Type B pancreatic cell (in vitro differentiated cells): ENCODE measurements around the gene AFTPH. TPM values are rescaled to one million over a fixed set of nuclear protein-coding genes. Genes with fewer than 3 reads are reported as not detected.

Source experiments
- DNase-seq: peaks from one replicate; pipeline ENCODE4 v3.0.0; 2021; ENCODE audit warnings: mixed read lengths; ENCODE audit not compliant: unreplicated experiment; ENCODE audit errors: extremely low spot score
- H3K27ac Mint-ChIP-seq: 2 replicates; pipeline ENCODE4 v1.8.0; 2021; ENCODE audit warnings: mild to moderate bottlenecking, mixed read lengths
- H3K27me3 Mint-ChIP-seq: 2 replicates; pipeline ENCODE4 v1.8.0; 2021; ENCODE audit warnings: mixed read lengths
- H3K36me3 Mint-ChIP-seq: 2 replicates; pipeline ENCODE4 v1.8.0; 2021; ENCODE audit warnings: mixed read lengths
- H3K4me1 Mint-ChIP-seq: one replicate; pipeline ENCODE4 v1.8.0; 2021; ENCODE audit warnings: mixed read lengths; ENCODE audit not compliant: unreplicated experiment
- H3K4me3 Mint-ChIP-seq: 2 replicates; pipeline ENCODE4 v1.8.0; 2021; ENCODE audit warnings: mild to moderate bottlenecking, mixed read lengths
- H3K9me3 Mint-ChIP-seq: 2 replicates; pipeline ENCODE4 v1.8.0; 2021; ENCODE audit warnings: mixed read lengths
- total RNA-seq: library from RNA; stranded (reverse); gene quantifications from 2 replicates; pipeline ENCODE4 v1.2.1, GENCODE V29; 2021; ENCODE audit warnings: low replicate concordance
- TF ChIP-seq, protein P1 (sequence below): fragments of 200-600 bp; sonication (generic); conservative IDR thresholded peaks from 2 replicates; pipeline ENCODE4 v1.5.0; 2021; ENCODE audit warnings: antibody characterized with exemption, mild to moderate bottlenecking

AFTPH gene
- total RNA-seq, 1 donor from 2014 or later: 26.4 TPM

DNA sequence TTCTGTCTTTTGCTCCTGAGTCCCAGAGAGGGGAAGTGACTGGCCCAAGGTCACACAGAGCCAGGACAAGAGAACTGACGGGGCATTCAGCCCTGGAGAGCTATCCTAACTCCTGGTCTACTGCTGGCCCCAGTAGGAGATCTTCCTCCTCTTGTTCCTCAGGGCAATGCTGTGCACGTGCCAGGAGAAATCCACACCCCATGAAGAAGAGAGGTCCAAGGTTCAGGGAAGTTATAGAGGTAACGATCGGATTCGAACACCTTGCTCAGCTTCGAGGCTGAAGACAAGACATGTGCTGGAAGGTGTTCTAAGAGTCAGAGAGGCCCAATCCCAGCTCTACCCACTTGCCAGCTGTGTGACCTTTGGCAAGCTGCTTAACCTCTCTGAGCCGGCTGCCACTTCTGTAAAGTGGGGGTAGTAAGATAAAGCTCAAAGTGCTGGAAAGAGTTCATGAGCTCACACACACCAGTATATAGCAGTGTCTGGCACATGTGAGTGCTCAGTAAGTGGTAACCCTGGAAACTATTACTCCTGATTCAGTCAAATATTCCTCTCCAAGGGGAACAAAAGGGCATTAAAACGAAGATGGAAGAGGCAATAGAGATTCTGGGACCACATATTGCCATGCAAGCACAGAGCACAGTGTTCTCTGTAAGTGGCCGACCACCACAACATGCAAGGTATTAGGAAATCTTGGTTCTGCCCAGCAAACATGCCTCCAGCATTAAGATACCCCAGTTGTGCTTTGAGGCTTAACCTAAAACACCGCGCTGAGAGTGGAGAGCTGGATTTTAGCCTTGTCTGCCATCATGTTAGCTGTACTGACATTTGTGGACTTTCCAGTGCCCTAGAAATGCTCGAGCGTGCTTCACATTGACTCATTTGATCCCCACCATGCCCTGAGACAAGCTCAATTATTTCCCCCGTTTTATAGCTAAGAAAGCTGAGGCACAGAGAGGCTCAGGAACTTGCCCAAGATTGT lies 104.0 kb downstream of the AFTPH start:
- no peak overlapping the region for H3K4me3 Mint-ChIP-seq
- no peak for DNase-seq
- TF ChIP-seq, protein P1, sequence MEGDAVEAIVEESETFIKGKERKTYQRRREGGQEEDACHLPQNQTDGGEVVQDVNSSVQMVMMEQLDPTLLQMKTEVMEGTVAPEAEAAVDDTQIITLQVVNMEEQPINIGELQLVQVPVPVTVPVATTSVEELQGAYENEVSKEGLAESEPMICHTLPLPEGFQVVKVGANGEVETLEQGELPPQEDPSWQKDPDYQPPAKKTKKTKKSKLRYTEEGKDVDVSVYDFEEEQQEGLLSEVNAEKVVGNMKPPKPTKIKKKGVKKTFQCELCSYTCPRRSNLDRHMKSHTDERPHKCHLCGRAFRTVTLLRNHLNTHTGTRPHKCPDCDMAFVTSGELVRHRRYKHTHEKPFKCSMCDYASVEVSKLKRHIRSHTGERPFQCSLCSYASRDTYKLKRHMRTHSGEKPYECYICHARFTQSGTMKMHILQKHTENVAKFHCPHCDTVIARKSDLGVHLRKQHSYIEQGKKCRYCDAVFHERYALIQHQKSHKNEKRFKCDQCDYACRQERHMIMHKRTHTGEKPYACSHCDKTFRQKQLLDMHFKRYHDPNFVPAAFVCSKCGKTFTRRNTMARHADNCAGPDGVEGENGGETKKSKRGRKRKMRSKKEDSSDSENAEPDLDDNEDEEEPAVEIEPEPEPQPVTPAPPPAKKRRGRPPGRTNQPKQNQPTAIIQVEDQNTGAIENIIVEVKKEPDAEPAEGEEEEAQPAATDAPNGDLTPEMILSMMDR: no peak
- H3K4me1 Mint-ChIP-seq: peaks cover 44% of the 10 kb centered on the region
- no peaks in the 10 kb centered on the region for H3K9me3 Mint-ChIP-seq
- no peaks in the 10 kb centered on the region for H3K27me3 Mint-ChIP-seq
- peaks cover 4% of the 10 kb centered on the region for H3K36me3 Mint-ChIP-seq
- no peak overlapping the region for H3K27ac Mint-ChIP-seq

DNA sequence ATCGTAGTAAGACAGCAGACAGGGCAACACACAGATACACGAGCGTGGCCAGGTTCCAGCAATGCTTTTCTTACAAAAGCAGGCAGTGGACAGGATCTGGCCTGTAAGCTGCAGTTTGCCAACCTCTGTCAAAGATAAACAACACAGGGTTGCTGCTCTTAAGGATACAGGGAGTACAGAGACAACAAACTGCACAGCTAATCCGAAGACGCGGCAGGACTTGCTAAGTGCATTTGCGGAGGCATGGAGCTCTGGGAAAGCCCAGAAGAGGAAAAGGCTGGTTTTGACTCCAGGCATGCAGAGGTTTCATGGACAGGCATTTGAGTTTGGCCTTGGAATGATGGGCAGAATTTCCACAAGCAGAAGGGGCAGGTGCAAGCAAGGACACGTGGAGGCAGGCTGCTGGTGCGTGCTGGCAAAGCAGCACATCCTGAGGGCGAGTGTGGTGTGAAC lies 105.2 kb downstream of the AFTPH start:
- Mint-ChIP-seq H3K9me3 (no peaks in the 10 kb centered on the region), H3K27me3 (no peaks in the 10 kb centered on the region), H3K36me3 (peaks cover 12% of the 10 kb centered on the region), H3K4me3 (no peak overlapping the region), H3K4me1 (peaks cover 49% of the 10 kb centered on the region), H3K27ac (no peak overlapping the region)
- TF ChIP-seq, protein P1: no peak
- DNase-seq: no peak

DNA sequence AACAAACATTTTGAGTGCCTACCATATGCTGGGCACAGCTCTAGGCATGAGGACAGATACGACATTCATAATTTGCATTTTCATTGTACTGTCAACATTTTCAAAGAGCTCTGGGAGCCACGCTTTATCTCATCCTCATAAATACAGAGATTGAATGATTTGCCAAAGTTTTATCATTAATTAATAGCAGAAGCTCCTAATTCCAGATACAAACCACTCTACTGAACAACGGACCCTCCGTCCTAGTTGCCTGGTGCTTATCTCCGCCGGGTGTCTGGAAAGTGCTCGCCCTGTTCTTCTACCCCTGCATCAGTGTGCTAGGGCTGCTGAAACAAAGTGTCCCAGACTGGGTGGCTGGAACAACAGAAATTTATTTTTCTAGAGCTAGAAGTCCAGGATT lies 105.7 kb downstream of the AFTPH start:
- DNase-seq: no peak

DNA sequence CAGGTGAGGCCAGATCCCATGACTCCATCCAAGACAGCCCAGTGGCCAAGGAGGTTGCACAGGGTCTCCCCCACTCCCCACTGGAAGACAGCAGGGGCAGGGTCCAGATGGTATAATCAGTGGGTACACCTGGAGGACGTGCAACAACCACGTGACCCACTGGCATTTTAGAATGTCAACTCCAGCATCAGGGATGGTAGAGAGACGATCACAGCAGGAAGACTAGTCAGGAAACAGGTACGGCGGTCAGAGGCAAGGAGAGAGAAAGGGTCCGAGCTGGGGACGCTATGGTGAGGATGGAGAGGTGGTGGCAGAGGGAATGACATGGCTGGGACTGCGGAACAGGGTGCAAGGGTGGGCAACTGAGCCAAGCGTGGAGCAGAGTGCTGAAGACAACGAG lies 106.6 kb downstream of the AFTPH start:
- Mint-ChIP-seq H3K27me3 (no peaks in the 10 kb centered on the region), H3K36me3 (peaks cover 18% of the 10 kb centered on the region), H3K4me1 (peaks cover 52% of the 10 kb centered on the region), H3K4me3 (no peak overlapping the region), H3K27ac (peak overlapping the region; percentile 26), H3K9me3 (no peaks in the 10 kb centered on the region)
- TF ChIP-seq, protein P1: no peak
- peak; percentile 50 for DNase-seq

More for the DNA sequence above, 105.7 kb downstream of the AFTPH start:
- Mint-ChIP-seq H3K4me1 (peaks cover 51% of the 10 kb centered on the region), H3K27ac (no peak overlapping the region), H3K27me3 (no peaks in the 10 kb centered on the region), H3K36me3 (peaks cover 15% of the 10 kb centered on the region), H3K4me3 (no peak overlapping the region), H3K9me3 (no peaks in the 10 kb centered on the region)
- TF ChIP-seq, protein P1: no peak

DNA sequence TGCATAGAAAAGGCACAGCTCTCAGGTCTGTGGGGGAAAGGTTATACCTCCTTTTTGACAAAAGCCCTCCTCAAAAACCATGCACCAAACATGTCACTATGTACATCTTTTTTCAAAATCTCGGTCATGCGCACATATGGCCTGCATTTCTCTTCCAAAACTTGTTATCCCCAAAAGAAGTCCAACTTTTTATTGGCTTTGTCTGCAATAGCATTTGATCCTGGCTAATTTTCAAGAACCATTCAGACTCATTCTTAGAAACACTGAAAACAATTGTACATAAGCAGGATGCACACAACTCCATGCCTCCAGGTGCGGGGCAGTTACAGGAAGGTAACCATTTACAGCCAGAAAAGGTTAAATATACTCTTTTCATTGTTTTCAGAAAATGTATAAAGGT lies 107.6 kb downstream of the AFTPH start:
- Mint-ChIP-seq H3K4me1 (peaks cover 56% of the 10 kb centered on the region), H3K36me3 (peaks cover 25% of the 10 kb centered on the region), H3K27me3 (no peaks in the 10 kb centered on the region), H3K9me3 (no peaks in the 10 kb centered on the region), H3K4me3 (no peak overlapping the region), H3K27ac (no peak overlapping the region)
- TF ChIP-seq, protein P1: no peak
- DNase-seq: no peak
